ENCODE results near the gene POU6F1.

POU6F1 gene

GRCh38 chr12:51196547-51196946 is 21.3 kb downstream of the POU6F1 start:
- Histone ChIP-seq H3K4me3 (replicated peaks; ENCODE audit: insufficient read depth, low read length) (no peak overlapping the region), H3K27me3 (ENCODE audit: insufficient read depth, poor library complexity, severe bottlenecking) (no peaks in the 10 kb centered on the region), H3K27ac (replicated peaks) (no peak overlapping the region)
- no peak for DNase-seq (ENCODE audit: low read depth in 1 of 2, low spot score in 1 of 2)
- TF ChIP-seq SPI1 (IDR thresholded peaks at IDR 0.05; ENCODE audit: borderline replicate concordance, low read depth) (no peak), POLR2AphosphoS5 (IDR thresholded peaks at IDR 0.05; ENCODE audit: low read depth) (no peak), CTCF (IDR thresholded peaks at IDR 0.05; ENCODE audit: insufficient read depth, low read length) (no peak), GABPA (IDR thresholded peaks at IDR 0.05; ENCODE audit: low read depth) (no peak), REST (IDR thresholded peaks at IDR 0.05; ENCODE audit: insufficient replicate concordance, low read depth) (no peak)

- H3K27me3 ChIP-seq (ENCODE audit: insufficient read depth, poor library complexity, severe bottlenecking), result no peaks in the 10 kb centered on the region
- no peak for DNase-seq (ENCODE audit: low read depth in 1 of 2, low spot score in 1 of 2)
- no peak overlapping the region for H3K27ac ChIP-seq (replicated peaks)
- TF ChIP-seq CTCF (IDR thresholded peaks at IDR 0.05; ENCODE audit: insufficient read depth, low read length) (no peak), POLR2AphosphoS5 (IDR thresholded peaks at IDR 0.05; ENCODE audit: low read depth) (no peak), REST (IDR thresholded peaks at IDR 0.05; ENCODE audit: insufficient replicate concordance, low read depth) (no peak), GABPA (IDR thresholded peaks at IDR 0.05; ENCODE audit: low read depth) (no peak), SPI1 (IDR thresholded peaks at IDR 0.05; ENCODE audit: borderline replicate concordance, low read depth) (no peak)
- no peak overlapping the region for H3K4me3 ChIP-seq (replicated peaks; ENCODE audit: insufficient read depth, low read length)
Measured at GRCh38 chr12:51195841-51196240, 22.0 kb downstream of the POU6F1 start.

- no peaks in the 10 kb centered on the region for H3K27me3 ChIP-seq (ENCODE audit: insufficient read depth, poor library complexity, severe bottlenecking)
- no peak overlapping the region for H3K27ac ChIP-seq (replicated peaks)
- H3K4me3 ChIP-seq (replicated peaks; ENCODE audit: insufficient read depth, low read length), result no peak overlapping the region
- no peak for DNase-seq (ENCODE audit: low read depth in 1 of 2, low spot score in 1 of 2)
- TF ChIP-seq SPI1 (IDR thresholded peaks at IDR 0.05; ENCODE audit: borderline replicate concordance, low read depth) (no peak), POLR2AphosphoS5 (IDR thresholded peaks at IDR 0.05; ENCODE audit: low read depth) (no peak), REST (IDR thresholded peaks at IDR 0.05; ENCODE audit: insufficient replicate concordance, low read depth) (no peak), CTCF (IDR thresholded peaks at IDR 0.05; ENCODE audit: insufficient read depth, low read length) (no peak), GABPA (IDR thresholded peaks at IDR 0.05; ENCODE audit: low read depth) (no peak)
Measured at GRCh38 chr12:51192284-51192671, 25.6 kb downstream of the POU6F1 start.

Data from HL-60 (cell line).